Calu3 (cell line): ENCODE results near the gene PDE4B. TPM values are rescaled to one million over a fixed set of nuclear protein-coding genes. Genes with fewer than 3 reads are reported as not detected.

Experiments used
- BruUV-seq: library from RNA; stranded (reverse); fragments of 400-500 nt; replicated peaks from 2 replicates; lab custom pipeline; 2021; lab: Mats Ljungman, UMichigan
- CTCF ChIA-PET: fragments of 300-600 bp; sonication (Branson Sonifier 250); formaldehyde crosslinking; loops from one replicate; lab custom pipeline; 2022; ENCODE audit warnings: antibody characterized with exemption; lab: Charles Lee
- DNase-seq: peaks from one replicate; pipeline ENCODE4 v3.0.0; 2022
- H3K27ac Mint-ChIP-seq: one replicate; pipeline ENCODE4 v1.8.0; 2022; ENCODE audit warnings: mixed read lengths; ENCODE audit not compliant: unreplicated experiment
- H3K27me3 Mint-ChIP-seq: one replicate; pipeline ENCODE4 v1.8.0; 2022; ENCODE audit warnings: mixed read lengths; ENCODE audit not compliant: unreplicated experiment
- H3K36me3 Mint-ChIP-seq: one replicate; pipeline ENCODE4 v1.8.0; 2022; ENCODE audit warnings: mild to moderate bottlenecking, moderate library complexity, mixed read lengths; ENCODE audit not compliant: insufficient read depth, unreplicated experiment
- H3K4me1 Mint-ChIP-seq: one replicate; pipeline ENCODE4 v1.8.0; 2022; ENCODE audit warnings: mild to moderate bottlenecking, low read depth, mixed read lengths; ENCODE audit not compliant: unreplicated experiment
- H3K4me3 Mint-ChIP-seq: one replicate; pipeline ENCODE4 v1.8.0; 2022; ENCODE audit warnings: mild to moderate bottlenecking, low read depth, moderate library complexity, mixed read lengths; ENCODE audit not compliant: unreplicated experiment
- H3K9me3 Mint-ChIP-seq: one replicate; pipeline ENCODE4 v1.8.0; 2022; ENCODE audit warnings: low read depth, mixed read lengths; ENCODE audit not compliant: unreplicated experiment
- CTCF ChIP-seq: fragments of 200-600 bp; IDR thresholded peaks from one replicate; pipeline ENCODE4 v1.8.0; 2022; ENCODE audit warnings: antibody characterized with exemption; ENCODE audit not compliant: unreplicated experiment
- intact Hi-C: fragments of 100-400 bp; cut with micrococcal nuclease; formaldehyde crosslinking; loops from one replicate; pipeline ENCODE4 v1.10.0; 2022; ENCODE audit not compliant: unreplicated experiment
- total RNA-seq: library from RNA; stranded (reverse); gene quantifications from 2 replicates; pipeline ENCODE4 v1.2.3, GENCODE V29; 2022

Gene PDE4B
- total RNA-seq, 1 experiment from 2014 or later = 2.9 TPM

- no TSS peak for BruUV-seq
- Mint-ChIP-seq H3K36me3 (no peaks in the 10 kb centered on the region), H3K9me3 (peaks cover 3% of the 10 kb centered on the region), H3K4me1 (no peaks in the 10 kb centered on the region), H3K27me3 (no peaks in the 10 kb centered on the region), H3K4me3 (no peak overlapping the region), H3K27ac (no peak overlapping the region)
- no peak for TF ChIP-seq CTCF
- intact Hi-C loops = no loop called here
- DNase-seq = peak; percentile 8
- CTCF ChIA-PET = no interaction called here
Observed at GRCh38 chr1:65764052-65764451, 28.6 kb upstream of the PDE4B start.

- TF ChIP-seq CTCF = no peak
- peaks cover 4% of the 10 kb centered on the region for H3K27me3 Mint-ChIP-seq
- H3K4me1 Mint-ChIP-seq = no peaks in the 10 kb centered on the region
- no peak overlapping the region for H3K4me3 Mint-ChIP-seq
- intact Hi-C loops = no loop called here
- peaks cover 3% of the 10 kb centered on the region for H3K9me3 Mint-ChIP-seq
- BruUV-seq = no TSS peak
- no peak overlapping the region for H3K27ac Mint-ChIP-seq
- no peaks in the 10 kb centered on the region for H3K36me3 Mint-ChIP-seq
- CTCF ChIA-PET = no interaction called here
- no peak for DNase-seq
Observed at GRCh38 chr1:65765631-65766030, 27.1 kb upstream of the PDE4B start.

GRCh38 chr1:65769636-65770035 is 23.1 kb upstream of the PDE4B start:
- no TSS peak for BruUV-seq
- TF ChIP-seq CTCF = no peak
- CTCF ChIA-PET = no interaction called here
- Mint-ChIP-seq H3K36me3 (no peaks in the 10 kb centered on the region), H3K4me3 (no peak overlapping the region), H3K27ac (no peak overlapping the region), H3K9me3 (no peaks in the 10 kb centered on the region), H3K27me3 (peaks cover 18% of the 10 kb centered on the region), H3K4me1 (no peaks in the 10 kb centered on the region)
- intact Hi-C loops = no loop called here
- no peak for DNase-seq

GRCh38 chr1:65772607-65773006 is 20.1 kb upstream of the PDE4B start:
- Mint-ChIP-seq H3K9me3 (no peaks in the 10 kb centered on the region), H3K4me3 (no peak overlapping the region), H3K27ac (no peak overlapping the region), H3K27me3 (peaks cover 18% of the 10 kb centered on the region), H3K4me1 (no peaks in the 10 kb centered on the region), H3K36me3 (no peaks in the 10 kb centered on the region)
- no TSS peak for BruUV-seq
- intact Hi-C loops = no loop called here
- TF ChIP-seq CTCF = no peak
- no peak for DNase-seq
- CTCF ChIA-PET = no interaction called here
